Progenitor cell of endocrine pancreas (in vitro differentiated cells): Measurements from ENCODE around the gene UBE4B. TPM values are rescaled to one million over a fixed set of nuclear protein-coding genes. Genes with fewer than 3 reads are reported as not detected.

Experiments
- DNase-seq: peaks from one replicate; pipeline ENCODE4 v3.0.0; 2021; ENCODE audit warnings: low spot score; ENCODE audit not compliant: unreplicated experiment
- H3K27ac Mint-ChIP-seq: 2 replicates; pipeline ENCODE4 v1.8.0; 2021; ENCODE audit warnings: mild to moderate bottlenecking, moderate library complexity, mixed read lengths
- H3K27me3 Mint-ChIP-seq: 2 replicates; pipeline ENCODE4 v1.8.0; 2021; ENCODE audit warnings: mixed read lengths
- H3K36me3 Mint-ChIP-seq: 2 replicates; pipeline ENCODE4 v1.8.0; 2022; ENCODE audit warnings: mixed read lengths; ENCODE audit not compliant: insufficient read depth
- H3K4me1 Mint-ChIP-seq: 2 replicates; pipeline ENCODE4 v1.8.0; 2021; ENCODE audit warnings: low read depth, mixed read lengths
- H3K4me3 Mint-ChIP-seq: 2 replicates; pipeline ENCODE4 v1.8.0; 2021; ENCODE audit warnings: low read depth, mild to moderate bottlenecking, moderate library complexity, mixed read lengths
- H3K9me3 Mint-ChIP-seq: 2 replicates; pipeline ENCODE4 v1.8.0; 2021; ENCODE audit warnings: low read depth, mixed read lengths
- total RNA-seq: library from RNA; stranded (reverse); gene quantifications from 2 replicates; pipeline ENCODE4 v1.2.1, GENCODE V29; 2021
- TF ChIP-seq, protein P1 (sequence below): fragments of 200-600 bp; sonication (generic); IDR thresholded peaks from one replicate; pipeline ENCODE4 v1.5.0; 2021; ENCODE audit warnings: antibody characterized with exemption, mild to moderate bottlenecking; ENCODE audit not compliant: unreplicated experiment

Gene UBE4B
- total RNA-seq, 1 donor from 2014 or later = 78.1 TPM

- Mint-ChIP-seq H3K27me3 (no peaks in the 10 kb centered on the region), H3K36me3 (peaks cover 16% of the 10 kb centered on the region), H3K4me3 (no peak overlapping the region), H3K4me1 (peaks cover 4% of the 10 kb centered on the region), H3K27ac (no peak overlapping the region), H3K9me3 (peaks cover 5% of the 10 kb centered on the region)
- DNase-seq = no peak
- TF ChIP-seq, protein P1, sequence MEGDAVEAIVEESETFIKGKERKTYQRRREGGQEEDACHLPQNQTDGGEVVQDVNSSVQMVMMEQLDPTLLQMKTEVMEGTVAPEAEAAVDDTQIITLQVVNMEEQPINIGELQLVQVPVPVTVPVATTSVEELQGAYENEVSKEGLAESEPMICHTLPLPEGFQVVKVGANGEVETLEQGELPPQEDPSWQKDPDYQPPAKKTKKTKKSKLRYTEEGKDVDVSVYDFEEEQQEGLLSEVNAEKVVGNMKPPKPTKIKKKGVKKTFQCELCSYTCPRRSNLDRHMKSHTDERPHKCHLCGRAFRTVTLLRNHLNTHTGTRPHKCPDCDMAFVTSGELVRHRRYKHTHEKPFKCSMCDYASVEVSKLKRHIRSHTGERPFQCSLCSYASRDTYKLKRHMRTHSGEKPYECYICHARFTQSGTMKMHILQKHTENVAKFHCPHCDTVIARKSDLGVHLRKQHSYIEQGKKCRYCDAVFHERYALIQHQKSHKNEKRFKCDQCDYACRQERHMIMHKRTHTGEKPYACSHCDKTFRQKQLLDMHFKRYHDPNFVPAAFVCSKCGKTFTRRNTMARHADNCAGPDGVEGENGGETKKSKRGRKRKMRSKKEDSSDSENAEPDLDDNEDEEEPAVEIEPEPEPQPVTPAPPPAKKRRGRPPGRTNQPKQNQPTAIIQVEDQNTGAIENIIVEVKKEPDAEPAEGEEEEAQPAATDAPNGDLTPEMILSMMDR = no peak
Observed at GRCh38 chr1:10078494-10078893, 45.7 kb downstream of the UBE4B start.

- Mint-ChIP-seq H3K4me1 (peaks cover 8% of the 10 kb centered on the region), H3K4me3 (no peak overlapping the region), H3K9me3 (peaks cover 5% of the 10 kb centered on the region), H3K27me3 (no peaks in the 10 kb centered on the region), H3K36me3 (peaks cover 18% of the 10 kb centered on the region), H3K27ac (no peak overlapping the region)
- TF ChIP-seq, protein P1 = no peak
- DNase-seq = no peak
Observed at GRCh38 chr1:10080523-10080922, 47.8 kb downstream of the UBE4B start.

DNA sequence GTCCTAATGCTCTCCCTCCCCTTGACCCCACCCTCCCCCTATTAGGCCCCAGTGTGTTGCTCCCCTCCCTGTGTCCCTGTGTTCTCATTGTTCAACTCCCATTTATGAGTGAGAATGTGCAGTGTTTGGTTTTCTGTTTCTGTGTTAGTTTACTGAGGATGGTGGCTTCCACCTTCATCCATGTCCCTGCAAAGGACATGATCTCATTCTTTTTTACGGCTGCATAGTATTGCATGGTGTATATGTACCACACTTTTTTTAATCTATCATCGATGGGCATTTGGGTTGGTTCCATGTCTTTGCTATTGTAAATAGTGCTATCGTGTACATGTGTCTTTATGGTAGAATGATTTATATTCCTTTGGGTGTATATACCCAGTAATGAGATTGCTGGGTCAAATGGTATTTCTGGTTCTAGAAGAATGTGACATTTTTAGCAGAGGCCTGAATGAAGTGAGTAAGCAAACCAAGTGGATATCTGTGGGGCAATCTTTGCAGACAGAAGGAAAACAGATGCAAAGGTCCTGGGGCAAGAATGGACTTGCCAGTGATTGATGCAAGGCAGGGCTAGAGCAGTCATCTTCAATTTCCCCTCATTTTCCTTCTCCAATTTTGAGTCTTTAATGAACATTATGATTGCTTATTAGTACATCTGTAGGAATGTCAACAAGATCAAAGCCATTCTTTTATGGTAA lies 50.2 kb downstream of the UBE4B start:
- Mint-ChIP-seq H3K4me1 (peaks cover 8% of the 10 kb centered on the region), H3K27ac (peak overlapping the region; percentile 17), H3K36me3 (peaks cover 20% of the 10 kb centered on the region), H3K9me3 (peaks cover 5% of the 10 kb centered on the region), H3K4me3 (no peak overlapping the region), H3K27me3 (no peaks in the 10 kb centered on the region)
- DNase-seq = no peak
- TF ChIP-seq, protein P1 = no peak

- H3K27ac Mint-ChIP-seq = no peak overlapping the region
- H3K4me3 Mint-ChIP-seq = no peak overlapping the region
- H3K4me1 Mint-ChIP-seq = peaks cover 8% of the 10 kb centered on the region
- H3K9me3 Mint-ChIP-seq = peaks cover 5% of the 10 kb centered on the region
- H3K27me3 Mint-ChIP-seq = no peaks in the 10 kb centered on the region
- TF ChIP-seq, protein P1 = no peak
- no peak for DNase-seq
- peaks cover 19% of the 10 kb centered on the region for H3K36me3 Mint-ChIP-seq
Observed at GRCh38 chr1:10084045-10084444, 51.3 kb downstream of the UBE4B start.

DNA sequence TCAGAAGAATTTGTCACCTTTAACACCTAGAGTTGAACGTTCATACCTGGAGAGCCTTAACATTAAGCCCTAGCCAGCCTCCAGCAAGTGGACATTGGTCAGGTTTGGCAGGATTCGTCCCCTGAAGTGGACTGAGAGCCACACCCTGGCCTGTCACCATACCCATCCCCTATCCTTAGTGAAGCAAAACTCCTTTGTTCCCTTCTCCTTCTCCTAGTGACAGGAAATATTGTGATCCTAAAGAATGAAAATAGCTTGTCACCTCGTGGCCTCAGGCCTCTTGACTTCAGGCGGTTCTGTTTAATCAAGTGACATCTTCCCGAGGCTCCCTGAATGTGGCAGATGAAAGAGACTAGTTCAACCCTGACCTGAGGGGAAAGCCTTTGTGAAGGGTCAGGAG lies 52.3 kb downstream of the UBE4B start:
- H3K27ac Mint-ChIP-seq = peak overlapping the region; percentile 80

More for the DNA sequence above, 52.3 kb downstream of the UBE4B start:
- Mint-ChIP-seq H3K27me3 (no peaks in the 10 kb centered on the region), H3K4me3 (no peak overlapping the region), H3K9me3 (peaks cover 5% of the 10 kb centered on the region), H3K4me1 (peaks cover 8% of the 10 kb centered on the region), H3K36me3 (peaks cover 15% of the 10 kb centered on the region)
- no peak for DNase-seq
- TF ChIP-seq, protein P1 = no peak
